Cortex of kidney (tissue), 1 donor: ENCODE results near the gene TNXB.
"Not testable (repeated sequence)": the region's sequence is repeated elsewhere in the genome, so short reads cannot be mapped to it uniquely, and the experiment has no call there.

Source experiments
- DNase-seq: peaks from one replicate; lab custom pipeline; 2025; lab: John Stamatoyannopoulos, UW

TNXB gene

GRCh38 chr6:32083812-32084768 lies 25.0 kb downstream of the TNXB start:
- no peak for DNase-seq

GRCh38 chr6:32082935-32083334 lies 26.2 kb downstream of the TNXB start:
- no peak for DNase-seq

DNA sequence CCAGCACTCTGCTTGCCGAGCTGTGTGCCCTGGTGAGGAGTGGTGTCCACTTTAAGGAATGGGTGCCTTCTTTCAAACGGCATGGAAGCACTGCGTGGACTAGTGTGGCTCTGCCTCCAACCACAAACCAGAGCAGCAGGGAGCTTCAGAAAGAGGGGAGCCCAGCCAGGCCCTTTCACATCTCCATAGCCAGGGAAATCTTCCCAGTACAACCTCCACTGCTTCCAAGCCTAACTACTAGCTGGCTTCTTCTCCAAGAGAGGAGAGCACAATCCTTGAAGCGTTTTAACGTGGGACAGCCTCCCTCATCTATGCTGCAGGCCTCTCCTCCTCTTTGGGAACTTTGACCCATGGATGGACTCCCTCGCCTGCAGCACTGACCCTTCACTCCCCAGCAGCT lies 26.7 kb downstream of the TNXB start:
- DNase-seq: no peak

DNA sequence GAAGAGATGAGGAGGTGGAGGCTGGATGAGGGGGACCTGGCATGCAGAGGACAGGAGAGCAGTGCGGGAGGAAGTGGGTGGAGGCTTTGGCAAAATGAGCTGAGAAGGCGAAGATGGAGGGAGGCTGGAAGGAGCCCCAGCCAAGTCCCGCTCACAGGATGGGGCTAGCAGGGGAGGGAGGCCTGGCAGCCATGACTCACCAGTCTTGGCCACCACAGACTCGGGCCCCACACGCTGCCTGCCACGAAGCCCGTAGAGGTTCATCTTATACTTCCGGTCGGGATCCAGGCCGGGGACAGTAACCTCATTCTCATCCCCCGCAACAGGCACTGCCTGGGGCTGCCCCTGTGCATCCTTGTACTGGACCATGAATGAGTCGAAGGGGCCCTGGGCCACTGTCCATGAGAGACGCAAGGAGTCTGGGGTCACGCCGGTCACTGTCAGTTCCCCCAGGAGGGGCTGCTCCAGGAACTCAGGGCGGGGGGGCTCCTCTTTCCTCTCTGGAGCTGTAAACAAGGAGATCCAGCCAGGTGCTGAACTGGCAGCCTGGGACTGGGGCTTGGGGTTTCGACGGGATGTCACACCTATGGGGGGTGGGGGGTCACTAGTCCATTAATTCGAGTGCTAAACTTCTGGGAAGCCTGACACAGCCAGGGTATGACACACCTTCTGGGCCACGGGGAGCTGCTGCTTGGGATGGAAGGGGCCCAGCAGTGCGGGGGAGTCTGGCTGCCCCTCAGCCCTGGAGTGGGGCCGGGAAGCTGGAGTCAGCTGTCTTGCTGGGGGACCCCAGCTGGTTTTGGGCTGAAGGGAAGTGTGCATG lies 27.8 kb downstream of the TNXB start:
- DNase-seq: no peak

GRCh38 chr6:32079566-32080290 lies 29.4 kb downstream of the TNXB start:
- no peak for DNase-seq

DNA sequence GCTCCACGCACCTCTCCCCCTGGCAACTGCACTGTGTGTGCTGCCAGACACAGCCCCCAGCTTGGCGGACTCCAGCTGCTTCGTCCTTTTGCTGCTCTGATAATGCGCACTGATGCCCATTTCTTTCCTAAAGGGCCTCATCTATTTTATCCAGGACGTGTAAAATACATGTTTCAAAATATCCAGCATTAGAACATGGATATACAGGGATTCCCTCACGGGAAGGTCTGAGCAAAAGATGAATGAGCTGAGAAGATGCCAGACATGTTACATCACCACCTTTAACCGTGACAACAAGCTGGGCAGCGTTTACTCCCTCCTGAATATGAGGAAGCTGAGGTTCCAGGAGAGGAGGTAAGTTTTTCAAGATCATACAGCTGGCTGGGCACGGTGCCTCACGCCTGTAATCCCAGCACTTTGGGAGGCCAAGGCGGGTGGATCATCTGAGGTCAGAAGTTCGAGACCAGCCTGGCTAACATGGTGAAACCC lies 32.8 kb downstream of the TNXB start:
- DNase-seq: no peak

DNA sequence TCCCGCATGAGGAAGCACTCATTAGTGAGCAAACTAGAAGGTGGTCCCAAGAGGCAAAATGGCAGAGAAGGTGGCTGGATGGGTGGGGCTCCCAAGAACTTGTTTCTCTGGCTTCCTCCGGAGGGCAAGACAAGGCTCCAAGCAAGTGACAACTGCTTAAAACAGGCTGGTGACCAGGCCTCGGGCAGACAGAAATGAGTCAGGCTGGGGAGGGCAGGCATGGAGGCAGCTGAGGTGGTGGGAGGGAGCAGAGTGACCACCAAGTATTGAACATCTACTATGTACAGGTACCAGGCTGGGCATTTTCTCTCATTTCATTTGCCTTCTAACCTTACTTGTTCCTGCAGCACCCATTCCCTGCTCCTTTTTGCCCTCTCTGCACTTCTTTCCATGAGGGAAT lies 33.4 kb downstream of the TNXB start:
- no peak for DNase-seq

GRCh38 chr6:32074996-32075532 lies 34.1 kb downstream of the TNXB start:
- DNase-seq: no peak

DNA sequence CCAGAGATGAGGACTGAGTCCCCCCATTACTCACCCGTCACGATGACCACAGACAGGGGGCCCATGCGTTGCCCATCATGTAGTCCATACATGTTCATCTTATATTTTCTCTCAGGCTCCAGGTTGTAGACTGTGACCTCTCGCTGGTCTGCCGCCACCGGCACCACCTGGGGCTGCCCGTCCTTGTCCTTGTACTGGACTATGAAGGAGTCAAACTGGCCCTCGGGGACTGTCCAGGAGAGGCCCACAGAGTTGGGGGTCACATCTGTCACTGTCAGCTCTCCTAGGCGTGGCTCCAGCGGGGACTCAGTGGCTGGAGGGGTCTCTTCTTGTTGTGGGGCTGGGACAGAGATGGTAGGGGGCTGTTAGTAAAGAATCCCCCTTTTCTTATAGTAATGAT lies 35.5 kb downstream of the TNXB start:
- no peak for DNase-seq

GRCh38 chr6:32073101-32073500 lies 36.0 kb downstream of the TNXB start:
- DNase-seq: no peak

DNA sequence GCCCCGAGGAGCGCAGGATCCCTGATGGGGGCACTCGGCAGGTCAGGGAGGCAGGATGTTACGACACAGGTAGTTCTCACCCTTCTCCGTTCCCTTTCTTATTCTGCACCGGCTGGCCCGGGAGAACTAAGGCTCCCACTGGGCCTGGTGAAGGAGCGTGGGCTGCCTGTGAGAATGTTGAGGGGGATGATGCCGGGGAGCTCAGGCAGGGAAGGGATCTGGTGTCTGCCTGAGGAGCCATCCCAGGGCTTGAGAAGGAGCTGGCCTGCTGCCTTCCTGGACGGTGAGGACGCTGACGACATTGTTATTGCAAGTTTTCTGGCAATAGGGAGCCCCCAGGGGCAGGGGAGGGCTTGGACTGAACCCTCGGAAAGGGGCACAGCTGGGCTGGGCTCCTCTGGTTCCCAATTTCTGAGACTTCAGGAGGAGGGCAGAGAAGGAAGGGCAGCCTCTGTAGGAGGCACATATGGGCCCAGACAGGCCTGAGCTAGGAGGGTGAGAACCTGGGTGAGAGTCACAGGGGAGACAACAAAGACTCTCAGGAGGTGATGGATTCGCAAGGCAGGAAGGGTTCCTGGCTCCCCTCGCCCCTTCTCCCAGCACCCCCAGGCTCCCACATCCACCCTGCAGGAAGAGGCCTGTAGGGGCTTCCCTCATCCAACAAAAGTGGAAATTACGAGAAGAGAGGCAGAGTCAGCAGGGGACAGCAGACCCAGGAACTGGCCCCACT lies 38.2 kb downstream of the TNXB start:
- no peak for DNase-seq

DNA sequence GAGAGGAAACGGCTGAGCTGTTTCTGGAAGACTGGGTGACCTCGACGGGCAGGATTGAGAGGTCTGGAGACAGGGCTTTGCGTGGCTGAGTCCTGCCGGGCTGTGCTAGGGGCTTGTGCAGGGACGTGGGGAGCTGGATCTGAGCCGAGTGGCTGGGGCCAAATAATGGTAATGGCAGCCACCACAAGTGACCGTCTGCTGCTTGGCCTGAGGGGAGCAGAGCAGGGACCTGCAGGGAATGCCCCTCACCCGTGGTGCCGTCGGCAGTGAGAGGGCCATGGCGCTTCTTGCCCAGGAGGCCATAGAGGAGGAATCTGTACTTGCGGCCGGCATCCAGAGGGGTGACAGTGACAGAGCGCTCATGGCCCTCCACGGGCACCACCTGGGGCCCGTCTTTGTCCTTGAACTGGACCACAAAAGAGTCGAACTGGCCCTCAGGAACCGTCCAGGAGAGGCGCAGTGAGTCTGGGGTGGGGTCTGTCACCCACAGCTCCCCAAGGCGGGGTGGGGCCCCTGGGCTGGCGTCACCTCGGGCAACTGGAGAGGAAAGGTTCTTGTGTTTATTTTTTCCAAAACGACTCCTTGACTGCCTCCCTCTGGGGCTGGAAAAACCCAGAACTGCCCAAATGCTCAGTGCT lies 39.1 kb downstream of the TNXB start:
- DNase-seq: no peak

GRCh38 chr6:32069460-32069859 lies 39.7 kb downstream of the TNXB start:
- DNase-seq: no peak

- no peak for DNase-seq
These were observed 40.3 kb downstream of the TNXB start for GRCh38 chr6:32068867-32069266.

DNA sequence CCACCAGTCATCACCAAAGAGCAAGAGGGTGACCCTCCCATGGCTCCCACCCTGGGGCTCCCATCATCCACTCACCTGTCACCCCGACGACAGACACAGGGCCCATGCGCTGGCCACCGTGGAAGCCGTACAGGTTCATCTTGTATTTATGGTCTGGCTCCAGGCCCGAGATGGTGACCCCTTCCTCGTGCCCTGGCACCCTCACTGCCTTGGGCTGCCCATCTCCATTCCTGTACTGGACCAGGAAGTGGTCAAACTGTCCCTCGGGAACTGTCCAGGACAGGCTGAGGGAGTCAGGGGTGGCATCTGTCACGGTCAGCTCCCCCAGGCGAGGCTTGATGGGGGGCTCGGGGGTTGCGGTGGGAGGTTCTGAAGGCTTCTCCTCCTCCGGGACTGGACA lies 40.8 kb downstream of the TNXB start:
- not testable (repeated sequence) for DNase-seq

DNA sequence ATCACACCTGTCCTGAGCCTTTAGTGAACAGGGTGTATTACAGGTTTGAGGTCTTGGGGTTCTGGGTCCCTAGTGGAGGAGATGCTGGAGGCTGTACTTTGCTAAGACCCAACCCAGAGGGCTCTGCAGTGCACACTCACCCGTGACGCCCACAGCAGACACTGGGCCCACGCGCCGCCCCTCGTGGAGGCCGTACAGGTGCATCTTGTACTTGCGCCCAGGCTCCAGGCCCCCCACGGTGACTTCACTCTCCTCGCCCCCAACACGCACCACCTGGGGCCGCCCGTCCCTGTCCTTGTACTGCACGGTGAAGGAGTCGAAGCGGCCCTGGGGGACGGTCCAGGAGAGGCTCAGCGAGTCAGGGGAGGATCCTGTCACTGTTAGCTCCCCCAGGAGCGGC lies 41.6 kb downstream of the TNXB start:
- not testable (repeated sequence) for DNase-seq

DNA sequence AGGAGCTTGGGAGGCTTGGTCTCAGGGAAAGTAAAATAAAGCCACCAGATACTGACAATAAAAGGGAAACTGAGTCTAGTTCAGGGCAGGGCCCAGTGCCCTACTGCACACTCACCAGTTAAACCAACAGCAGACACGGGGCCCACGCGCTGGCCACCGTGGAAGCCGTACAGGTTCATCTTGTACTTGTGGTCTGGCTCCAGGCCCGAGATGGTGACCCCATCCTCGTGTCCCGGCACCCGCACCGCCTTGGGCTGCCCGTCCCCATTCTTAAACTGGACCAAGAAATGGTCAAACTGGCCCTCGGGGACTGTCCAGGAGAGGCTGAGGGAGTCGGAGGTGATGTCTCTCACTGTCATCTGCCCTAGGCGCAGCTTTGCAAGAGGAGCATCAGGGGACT lies 44.4 kb downstream of the TNXB start:
- no peak for DNase-seq

DNA sequence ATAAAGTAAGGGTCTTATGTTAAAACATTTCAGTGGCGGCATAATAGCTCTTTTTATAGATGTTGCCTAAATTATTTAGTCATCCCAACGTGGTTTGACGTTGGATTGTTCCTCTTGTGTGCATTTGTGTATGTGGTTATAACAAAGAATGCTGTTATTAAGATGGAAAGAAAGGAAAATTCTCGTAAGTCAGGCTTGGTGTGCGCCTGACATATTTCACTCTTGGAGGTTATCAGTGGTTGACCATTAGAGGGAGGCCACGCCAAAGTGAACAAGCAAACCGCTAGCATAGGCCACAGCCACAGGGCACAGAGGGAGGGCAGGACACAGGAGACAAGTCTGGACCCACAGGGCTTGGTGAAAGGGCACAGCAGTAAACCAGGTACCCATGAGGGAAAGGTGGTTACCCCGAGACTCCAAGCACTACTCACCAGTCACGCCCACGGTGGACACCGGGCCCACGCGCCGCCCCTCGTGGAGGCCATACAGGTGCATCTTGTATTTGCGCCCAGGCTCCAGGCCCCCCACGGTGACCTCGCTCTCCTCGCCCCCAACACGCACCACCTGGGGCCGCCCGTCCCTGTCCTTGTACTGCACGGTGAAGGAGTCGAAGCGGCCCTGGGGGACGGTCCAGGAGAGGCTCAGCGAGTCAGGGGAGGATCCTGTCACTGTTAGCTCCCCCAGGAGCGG lies 48.0 kb downstream of the TNXB start:
- DNase-seq: no peak

- DNase-seq: no peak
These were observed 50.6 kb downstream of the TNXB start for GRCh38 chr6:32058511-32058963.

GRCh38 chr6:32057966-32058365 lies 51.2 kb downstream of the TNXB start:
- DNase-seq: no peak
